ENCODE results near the gene VPS13D.

DNA sequence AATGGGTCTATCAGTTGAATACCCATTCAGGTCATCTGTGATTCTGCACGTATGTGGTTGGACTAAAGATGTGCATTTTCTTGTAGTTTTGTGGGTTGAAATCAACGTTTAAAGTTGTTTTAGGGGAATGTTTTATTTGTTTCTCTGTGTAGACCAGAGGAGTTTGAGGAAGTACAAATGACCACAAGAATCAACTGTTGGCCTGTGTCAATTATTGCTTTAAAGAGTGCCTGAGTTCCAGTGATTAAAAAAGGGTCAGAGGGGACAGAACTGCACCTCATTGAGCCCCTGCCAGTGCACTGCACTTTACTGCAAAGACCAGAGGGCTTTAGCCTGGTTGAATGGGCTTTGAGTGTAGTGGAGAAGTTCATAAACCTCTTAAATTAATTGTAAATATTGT is 190.3 kb downstream of the VPS13D start:
- TF ChIP-seq, protein P1, sequence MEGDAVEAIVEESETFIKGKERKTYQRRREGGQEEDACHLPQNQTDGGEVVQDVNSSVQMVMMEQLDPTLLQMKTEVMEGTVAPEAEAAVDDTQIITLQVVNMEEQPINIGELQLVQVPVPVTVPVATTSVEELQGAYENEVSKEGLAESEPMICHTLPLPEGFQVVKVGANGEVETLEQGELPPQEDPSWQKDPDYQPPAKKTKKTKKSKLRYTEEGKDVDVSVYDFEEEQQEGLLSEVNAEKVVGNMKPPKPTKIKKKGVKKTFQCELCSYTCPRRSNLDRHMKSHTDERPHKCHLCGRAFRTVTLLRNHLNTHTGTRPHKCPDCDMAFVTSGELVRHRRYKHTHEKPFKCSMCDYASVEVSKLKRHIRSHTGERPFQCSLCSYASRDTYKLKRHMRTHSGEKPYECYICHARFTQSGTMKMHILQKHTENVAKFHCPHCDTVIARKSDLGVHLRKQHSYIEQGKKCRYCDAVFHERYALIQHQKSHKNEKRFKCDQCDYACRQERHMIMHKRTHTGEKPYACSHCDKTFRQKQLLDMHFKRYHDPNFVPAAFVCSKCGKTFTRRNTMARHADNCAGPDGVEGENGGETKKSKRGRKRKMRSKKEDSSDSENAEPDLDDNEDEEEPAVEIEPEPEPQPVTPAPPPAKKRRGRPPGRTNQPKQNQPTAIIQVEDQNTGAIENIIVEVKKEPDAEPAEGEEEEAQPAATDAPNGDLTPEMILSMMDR (IDR thresholded peaks at IDR 0.05; ENCODE audit: extremely low read depth in 1 of 2, insufficient read depth in 1 of 2, low read depth in 1 of 2, low read length in 2 of 2), result no peak
- TF ChIP-seq EZH2 (IDR thresholded peaks at IDR 0.05; ENCODE audit: borderline replicate concordance, low read depth, low read length, severe bottlenecking), result no peak
- TF ChIP-seq JUN (IDR thresholded peaks at IDR 0.05; ENCODE audit: borderline replicate concordance, insufficient read depth, insufficient read length, low read depth), result no peak
- TF ChIP-seq POLR2AphosphoS5 (IDR thresholded peaks at IDR 0.05; ENCODE audit: insufficient read depth, low read depth, low read length), result no peak
- no peak for TF ChIP-seq POLR2A (IDR thresholded peaks at IDR 0.05; ENCODE audit: low read depth, low read length)

All from endothelial cell of umbilical vein (primary cell).